DND-41 (cell line): Measurements from ENCODE around the gene GAGE12J.
A peak's percentile ranks its signal among the peaks of the same experiment; 100 is the strongest.
"Not testable (repeated sequence)": the region's sequence is repeated elsewhere in the genome, so short reads cannot be mapped to it uniquely, and the experiment has no call there.

Source experiments
- ATAC-seq: fragments of 200-7000 bp; cut with Tn5 transposase; 3 replicates; pipeline ENCODE4 v1.9.1; 2021; ENCODE audit warnings: low read depth; ENCODE audit not compliant: insufficient read depth
- DNase-seq: peaks from one replicate; pipeline ENCODE4 v3.0.0-alpha.2; 2020
- H2AFZ ChIP-seq: 2 replicates; pipeline ENCODE4 v1.6.0; 2012; ENCODE audit warnings: low read depth, low read length
- H3K27ac ChIP-seq: 2 replicates; pipeline ENCODE4 v1.5.1; 2012; ENCODE audit warnings: low read length, inconsistent platforms
- H3K27me3 ChIP-seq: fragments of 200-600 bp; sonication (generic); 2 replicates; pipeline ENCODE4 v1.6.0; 2012; ENCODE audit warnings: low read length, mild to moderate bottlenecking, inconsistent platforms; ENCODE audit not compliant: insufficient read depth, poor library complexity
- H3K36me3 ChIP-seq: 2 replicates; pipeline ENCODE4 v1.5.1; 2012; ENCODE audit warnings: low read length, inconsistent platforms; ENCODE audit not compliant: insufficient read depth
- H3K4me1 ChIP-seq: 2 replicates; pipeline ENCODE4 v1.5.1; 2012; ENCODE audit warnings: mild to moderate bottlenecking, low read length; ENCODE audit not compliant: insufficient read depth
- H3K4me2 ChIP-seq: 2 replicates; pipeline ENCODE4 v1.6.0; 2012; ENCODE audit warnings: mild to moderate bottlenecking, moderate library complexity, low read length, inconsistent platforms; ENCODE audit not compliant: insufficient read depth
- H3K4me3 ChIP-seq, 2 experiments: fragments of 200-600 bp in 1 of 2; shearing (Covaris generic) in 1 of 2; 2 replicates each; pipeline ENCODE4 v1.5.1; 2012 to 2016; ENCODE audit warnings: inconsistent platforms in 2 of 2, low read length in 2 of 2, mild to moderate bottlenecking in 2 of 2, low read depth in 1 of 2, moderate library complexity in 1 of 2
- H3K79me2 ChIP-seq: 2 replicates; pipeline ENCODE4 v1.6.0; 2012; ENCODE audit warnings: low read length, inconsistent platforms; ENCODE audit not compliant: insufficient read depth
- H3K9ac ChIP-seq: 2 replicates; pipeline ENCODE4 v1.6.0; 2012; ENCODE audit warnings: low read depth, mild to moderate bottlenecking, inconsistent platforms, low read length, moderate library complexity
- H3K9me3 ChIP-seq: 2 replicates; pipeline ENCODE4 v1.5.1; 2012; ENCODE audit warnings: low read length, moderate library complexity, mild to moderate bottlenecking, inconsistent platforms; ENCODE audit not compliant: insufficient read depth, severe bottlenecking
- H4K20me1 ChIP-seq: 2 replicates; pipeline ENCODE4 v1.6.0; 2012; ENCODE audit warnings: low read length; ENCODE audit not compliant: insufficient read depth
- EZH2 ChIP-seq: IDR thresholded peaks from 3 replicates; pipeline ENCODE4 v1.6.1; 2012; ENCODE audit warnings: borderline replicate concordance, low read depth, mild to moderate bottlenecking, moderate library complexity, low read length, inconsistent platforms; ENCODE audit not compliant: severe bottlenecking
- TF ChIP-seq, protein P1 (sequence below): IDR thresholded peaks from 2 replicates; pipeline ENCODE4 v1.5.1; 2012; ENCODE audit warnings: borderline replicate concordance, low read length, moderate library complexity, mild to moderate bottlenecking; ENCODE audit not compliant: poor library complexity, severe bottlenecking; ENCODE audit errors: extremely low read depth

The GAGE12J gene, protein sequence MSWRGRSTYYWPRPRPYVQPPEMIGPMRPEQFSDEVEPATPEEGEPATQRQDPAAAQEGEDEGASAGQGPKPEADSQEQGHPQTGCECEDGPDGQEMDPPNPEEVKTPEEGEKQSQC

GRCh38 chrX:49321737-49322136 is at the start of gene GAGE12J:
TSS of gene GAGE12J (plus strand) at chrX:49322037. CDS start at chrX:49323194, 1,157 bp downstream.
- not testable (repeated sequence) for H3K4me1 ChIP-seq, H3K4me2 ChIP-seq, H3K27me3 ChIP-seq, H3K36me3 ChIP-seq, DNase-seq, H3K27ac ChIP-seq, H3K9me3 ChIP-seq, H3K79me2 ChIP-seq, H4K20me1 ChIP-seq, H2AFZ ChIP-seq, H3K9ac ChIP-seq, H3K4me3 ChIP-seq, ATAC-seq

DNA sequence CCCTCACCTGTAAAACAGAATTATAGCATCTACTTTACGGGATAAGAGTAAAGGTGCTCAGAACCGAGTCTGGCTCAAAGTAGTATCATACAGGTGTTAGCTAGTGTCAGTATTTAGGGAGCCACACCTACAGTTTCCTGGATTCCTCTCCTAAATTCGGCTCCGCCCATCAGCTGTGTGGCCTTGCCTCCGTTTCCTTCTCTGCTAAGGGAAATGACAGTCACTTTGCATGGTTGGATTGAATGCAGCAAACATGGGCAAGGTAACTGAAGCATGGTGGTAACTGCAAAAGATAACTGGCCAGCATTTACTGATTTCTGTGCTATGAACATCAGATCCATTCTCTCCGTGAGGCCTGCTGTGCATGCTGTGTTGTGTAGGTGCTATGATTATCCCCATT is 49.4 kb upstream of the GAGE12J start:
- no peaks in the 10 kb centered on the region for H3K9me3 ChIP-seq
- peaks cover 9% of the 10 kb centered on the region for H3K36me3 ChIP-seq
- peaks cover 39% of the 10 kb centered on the region for H3K4me1 ChIP-seq
- H4K20me1 ChIP-seq, result peaks cover 10% of the 10 kb centered on the region; the same call in 1 of the 2 replicates
- H3K27me3 ChIP-seq, result no peaks in the 10 kb centered on the region
- no peak overlapping the region for H3K27ac ChIP-seq
- DNase-seq (no peak), ATAC-seq (no peak)
- TF ChIP-seq, protein P1, sequence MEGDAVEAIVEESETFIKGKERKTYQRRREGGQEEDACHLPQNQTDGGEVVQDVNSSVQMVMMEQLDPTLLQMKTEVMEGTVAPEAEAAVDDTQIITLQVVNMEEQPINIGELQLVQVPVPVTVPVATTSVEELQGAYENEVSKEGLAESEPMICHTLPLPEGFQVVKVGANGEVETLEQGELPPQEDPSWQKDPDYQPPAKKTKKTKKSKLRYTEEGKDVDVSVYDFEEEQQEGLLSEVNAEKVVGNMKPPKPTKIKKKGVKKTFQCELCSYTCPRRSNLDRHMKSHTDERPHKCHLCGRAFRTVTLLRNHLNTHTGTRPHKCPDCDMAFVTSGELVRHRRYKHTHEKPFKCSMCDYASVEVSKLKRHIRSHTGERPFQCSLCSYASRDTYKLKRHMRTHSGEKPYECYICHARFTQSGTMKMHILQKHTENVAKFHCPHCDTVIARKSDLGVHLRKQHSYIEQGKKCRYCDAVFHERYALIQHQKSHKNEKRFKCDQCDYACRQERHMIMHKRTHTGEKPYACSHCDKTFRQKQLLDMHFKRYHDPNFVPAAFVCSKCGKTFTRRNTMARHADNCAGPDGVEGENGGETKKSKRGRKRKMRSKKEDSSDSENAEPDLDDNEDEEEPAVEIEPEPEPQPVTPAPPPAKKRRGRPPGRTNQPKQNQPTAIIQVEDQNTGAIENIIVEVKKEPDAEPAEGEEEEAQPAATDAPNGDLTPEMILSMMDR, result no peak
- no peak for TF ChIP-seq EZH2
- no peak overlapping the region for H2AFZ ChIP-seq
- no peak overlapping the region for H3K4me3 ChIP-seq
- peak overlapping the region; percentile 98; the same call in 1 of the 2 replicates for H3K4me2 ChIP-seq
- no peak overlapping the region for H3K9ac ChIP-seq
- peaks cover 31% of the 10 kb centered on the region for H3K79me2 ChIP-seq

DNA sequence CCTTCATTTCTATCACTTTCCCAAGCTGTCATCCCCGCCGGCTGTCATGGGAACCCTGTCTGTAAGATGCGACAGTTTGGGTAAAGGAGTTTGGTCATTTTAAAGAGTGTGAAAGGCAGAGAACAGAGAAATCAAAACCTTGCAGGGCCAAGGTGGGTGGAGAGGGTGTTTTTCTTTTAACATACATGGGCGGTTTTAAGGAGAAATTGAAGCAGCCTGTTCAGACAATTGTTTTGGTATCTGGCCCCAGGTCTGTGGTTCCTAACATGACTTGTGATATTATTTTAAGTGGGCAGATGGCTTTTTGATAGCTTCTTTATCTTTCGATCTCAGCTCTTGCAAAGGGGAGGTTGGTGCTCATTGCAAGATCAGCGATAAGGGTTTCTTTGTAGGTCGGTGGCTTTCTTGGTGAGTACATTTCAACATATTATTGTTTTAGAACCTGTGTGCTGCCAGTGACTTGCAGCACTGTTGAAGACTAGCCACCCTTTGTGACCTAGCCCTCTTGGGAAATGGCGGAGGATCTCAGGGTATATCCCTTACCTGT is 48.6 kb upstream of the GAGE12J start:
- H3K4me2 ChIP-seq, result peak overlapping the region; percentile 12; the same call in 1 of the 2 replicates
- no peak for ATAC-seq

DNA sequence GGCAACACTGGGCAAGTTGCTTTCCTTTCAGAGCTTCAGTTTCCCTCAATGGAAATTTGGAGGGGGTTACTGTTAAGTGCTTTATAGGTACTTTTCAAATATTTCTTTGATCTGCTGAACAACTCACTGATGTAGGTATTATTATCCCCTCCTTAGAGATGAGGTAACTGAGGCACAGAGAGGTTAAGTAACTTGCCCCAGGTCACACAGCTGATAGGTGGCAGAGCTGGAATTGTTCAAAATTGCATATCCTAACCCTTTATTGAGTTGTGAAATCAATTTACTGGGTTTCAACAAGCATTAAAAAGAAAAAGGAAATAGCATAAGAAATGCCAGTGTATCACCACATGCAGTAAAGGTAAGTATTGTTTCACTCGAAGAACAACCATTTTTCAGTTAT is 45.6 kb upstream of the GAGE12J start:
- H3K27ac ChIP-seq, result no peak overlapping the region
- peaks cover 19% of the 10 kb centered on the region for H3K4me1 ChIP-seq
- no peaks in the 10 kb centered on the region; the same call in 1 of the 2 replicates for H3K36me3 ChIP-seq
- H4K20me1 ChIP-seq, result peaks cover 10% of the 10 kb centered on the region; the same call in 1 of the 2 replicates
- TF ChIP-seq, protein P1, result no peak
- no peak for TF ChIP-seq EZH2
- H3K27me3 ChIP-seq, result no peaks in the 10 kb centered on the region
- H3K4me2 ChIP-seq, result no peak overlapping the region
- H3K9me3 ChIP-seq, result no peaks in the 10 kb centered on the region
- H3K79me2 ChIP-seq, result peaks cover 18% of the 10 kb centered on the region
- DNase-seq (no peak), ATAC-seq (no peak)
- no peak overlapping the region for H3K4me3 ChIP-seq
- no peak overlapping the region for H2AFZ ChIP-seq
- no peak overlapping the region for H3K9ac ChIP-seq

More for the DNA sequence above, 48.6 kb upstream of the GAGE12J start:
- DNase-seq, result peak; percentile 22
- no peak overlapping the region for H2AFZ ChIP-seq
- no peak overlapping the region for H3K9ac ChIP-seq
- TF ChIP-seq, protein P1, result no peak
- no peak for TF ChIP-seq EZH2
- H3K27ac ChIP-seq, result no peak overlapping the region
- H3K9me3 ChIP-seq, result no peaks in the 10 kb centered on the region
- no peaks in the 10 kb centered on the region for H3K27me3 ChIP-seq
- peaks cover 9% of the 10 kb centered on the region for H3K36me3 ChIP-seq
- H3K4me1 ChIP-seq, result peaks cover 35% of the 10 kb centered on the region
- peaks cover 10% of the 10 kb centered on the region; the same call in 1 of the 2 replicates for H4K20me1 ChIP-seq
- H3K4me3 ChIP-seq, result no peak overlapping the region
- peaks cover 31% of the 10 kb centered on the region for H3K79me2 ChIP-seq
